NT2/D1 (cell line): ENCODE results near the gene TGFA.

Source experiments
- DNase-seq: peaks from one replicate; pipeline ENCODE4 v3.0.0-alpha.2; 2011; ENCODE audit warnings: low read depth, low spot score
- H3K27me3 ChIP-seq: 2 replicates; pipeline ENCODE4 v1.6.0; 2011; ENCODE audit warnings: mild to moderate bottlenecking; ENCODE audit not compliant: insufficient read length, insufficient read depth
- H3K36me3 ChIP-seq: 2 replicates; pipeline ENCODE4 v1.6.1; 2011; ENCODE audit warnings: mild to moderate bottlenecking, low read length, mixed read lengths; ENCODE audit not compliant: insufficient read depth, insufficient read length
- H3K4me1 ChIP-seq: 2 replicates; pipeline ENCODE4 v1.5.1; 2011; ENCODE audit not compliant: insufficient read depth, insufficient read length
- H3K4me3 ChIP-seq: 2 replicates; pipeline ENCODE4 v1.5.1; 2011; ENCODE audit warnings: low read depth; ENCODE audit not compliant: insufficient read length
- H3K9ac ChIP-seq: 2 replicates; pipeline ENCODE4 v1.6.0; 2011; ENCODE audit warnings: low read depth; ENCODE audit not compliant: insufficient read length
- H3K9me3 ChIP-seq: 2 replicates; pipeline ENCODE4 v1.5.1; 2011; ENCODE audit warnings: mild to moderate bottlenecking, low read length; ENCODE audit not compliant: insufficient read depth
- SUZ12 ChIP-seq: IDR thresholded peaks from 2 replicates; pipeline ENCODE4 v1.6.1; 2011; ENCODE audit not compliant: insufficient read length, insufficient read depth; ENCODE audit errors: extremely low read depth
- YY1 ChIP-seq: IDR thresholded peaks from 2 replicates; pipeline ENCODE4 v1.6.1; 2011; ENCODE audit not compliant: insufficient read length, insufficient read depth
- ZNF274 ChIP-seq: IDR thresholded peaks from 2 replicates; pipeline ENCODE4 v1.6.1; 2011; ENCODE audit warnings: mild to moderate bottlenecking, low read depth, low read length

TGFA gene

DNA sequence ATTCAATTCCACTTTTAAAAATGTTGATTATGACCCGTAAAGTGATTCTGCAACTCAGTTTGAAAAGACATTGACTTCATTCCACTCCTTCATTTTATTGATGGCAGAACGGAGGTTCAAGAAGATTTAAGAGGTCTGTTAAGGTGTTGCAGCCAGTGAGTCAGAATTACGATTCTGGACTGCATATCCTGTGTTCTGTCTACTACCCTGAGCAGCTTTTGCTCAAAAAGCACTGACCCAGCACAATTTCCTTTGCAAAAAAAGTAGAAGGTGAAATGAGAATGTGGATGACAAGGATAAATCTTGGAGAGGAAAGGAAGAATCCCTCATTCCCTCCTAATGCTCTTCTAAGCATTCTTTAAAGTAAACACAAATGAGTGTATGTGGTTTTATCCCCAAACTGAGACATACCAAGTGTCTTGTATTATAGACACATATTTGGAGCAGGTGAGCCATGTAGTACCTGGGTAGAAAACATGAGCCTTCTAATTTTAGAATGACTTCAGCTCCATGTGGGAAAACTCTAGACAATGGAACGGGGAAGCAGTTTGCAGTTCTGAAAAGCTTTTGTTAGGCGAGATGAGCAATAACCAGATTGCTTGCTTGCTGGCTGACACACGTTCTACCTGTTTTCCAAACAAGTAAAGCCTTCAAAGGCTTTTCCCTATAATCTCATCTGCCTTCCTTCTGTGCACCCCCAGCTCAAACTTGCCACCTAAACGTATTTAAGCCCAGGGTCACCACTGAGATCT lies 44.7 kb downstream of the TGFA start:
- H3K9ac ChIP-seq: no peak overlapping the region
- no peak for DNase-seq
- TF ChIP-seq ZNF274 (no peak), YY1 (no peak), SUZ12 (no peak)
- H3K4me1 ChIP-seq: no peaks in the 10 kb centered on the region
- H3K27me3 ChIP-seq: no peaks in the 10 kb centered on the region
- no peaks in the 10 kb centered on the region for H3K9me3 ChIP-seq
- H3K36me3 ChIP-seq: no peaks in the 10 kb centered on the region
- no peak overlapping the region for H3K4me3 ChIP-seq

- H3K9ac ChIP-seq: no peak overlapping the region
- no peak for DNase-seq
Measured at GRCh38 chr2:70505613-70506391, 47.8 kb downstream of the TGFA start.

DNA sequence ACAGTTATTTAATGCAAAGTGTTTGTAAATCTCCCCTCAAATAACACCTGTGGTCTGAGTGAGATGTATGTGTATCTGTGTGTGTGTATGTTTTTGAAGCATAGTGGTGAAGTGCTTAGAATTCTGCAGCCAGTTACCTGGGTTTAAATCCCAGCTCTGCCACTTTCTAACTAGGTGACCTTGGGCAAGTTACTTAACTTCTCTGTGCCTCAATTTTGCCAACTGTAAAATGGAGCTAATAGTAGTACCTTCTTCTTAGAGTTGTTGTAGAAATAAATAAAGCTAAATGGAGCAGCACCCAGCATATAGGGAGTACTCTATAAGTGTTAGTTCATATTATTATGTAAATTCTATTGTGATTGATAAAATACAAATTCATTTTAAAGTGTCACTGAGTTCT lies 48.9 kb downstream of the TGFA start:
- Histone ChIP-seq H3K27me3 (no peaks in the 10 kb centered on the region), H3K36me3 (no peaks in the 10 kb centered on the region), H3K9ac (no peak overlapping the region), H3K4me1 (no peaks in the 10 kb centered on the region), H3K9me3 (no peaks in the 10 kb centered on the region), H3K4me3 (no peak overlapping the region)
- TF ChIP-seq YY1: no peak
- TF ChIP-seq SUZ12: no peak
- TF ChIP-seq ZNF274: no peak
- no peak for DNase-seq

More at GRCh38 chr2:70505613-70506391, 47.8 kb downstream of the TGFA start:
- no peaks in the 10 kb centered on the region for H3K4me1 ChIP-seq
- H3K4me3 ChIP-seq: no peak overlapping the region
- H3K36me3 ChIP-seq: no peaks in the 10 kb centered on the region
- H3K27me3 ChIP-seq: no peaks in the 10 kb centered on the region
- TF ChIP-seq YY1 (no peak), SUZ12 (no peak), ZNF274 (no peak)
- no peaks in the 10 kb centered on the region for H3K9me3 ChIP-seq

DNA sequence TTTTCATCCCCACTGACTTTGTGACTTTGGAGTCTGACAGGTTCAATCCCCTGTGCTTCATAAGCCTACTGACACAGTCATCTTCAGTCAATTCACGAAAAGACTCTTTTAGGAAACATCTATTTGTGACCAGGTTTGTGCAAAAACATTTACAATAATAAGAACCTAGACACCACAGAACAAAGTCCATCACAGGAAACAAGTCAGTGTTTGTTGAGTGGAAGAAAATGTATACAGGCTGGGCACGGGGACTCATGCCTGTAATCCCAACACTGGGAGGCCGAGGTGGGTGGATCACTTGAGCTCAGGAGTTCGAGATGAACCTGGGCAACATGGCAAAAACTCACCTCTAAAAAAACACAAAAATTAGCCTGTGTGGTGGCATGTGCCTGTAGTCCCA lies 49.7 kb downstream of the TGFA start:
- no peak for DNase-seq
- H3K36me3 ChIP-seq: no peaks in the 10 kb centered on the region
- no peak overlapping the region for H3K4me3 ChIP-seq
- no peak overlapping the region for H3K9ac ChIP-seq
- H3K4me1 ChIP-seq: no peaks in the 10 kb centered on the region
- H3K9me3 ChIP-seq: no peaks in the 10 kb centered on the region; the same call in 1 of the 2 replicates
- TF ChIP-seq SUZ12: no peak
- TF ChIP-seq ZNF274: no peak
- no peak for TF ChIP-seq YY1
- H3K27me3 ChIP-seq: no peaks in the 10 kb centered on the region

- TF ChIP-seq ZNF274 (no peak), YY1 (no peak), SUZ12 (no peak)
- no peak for DNase-seq
- Histone ChIP-seq H3K4me1 (no peaks in the 10 kb centered on the region), H3K9me3 (no peaks in the 10 kb centered on the region; the same call in 1 of the 2 replicates), H3K4me3 (no peak overlapping the region), H3K9ac (no peak overlapping the region), H3K36me3 (no peaks in the 10 kb centered on the region), H3K27me3 (no peaks in the 10 kb centered on the region)
Measured at GRCh38 chr2:70501728-70502127, 51.9 kb downstream of the TGFA start.

DNA sequence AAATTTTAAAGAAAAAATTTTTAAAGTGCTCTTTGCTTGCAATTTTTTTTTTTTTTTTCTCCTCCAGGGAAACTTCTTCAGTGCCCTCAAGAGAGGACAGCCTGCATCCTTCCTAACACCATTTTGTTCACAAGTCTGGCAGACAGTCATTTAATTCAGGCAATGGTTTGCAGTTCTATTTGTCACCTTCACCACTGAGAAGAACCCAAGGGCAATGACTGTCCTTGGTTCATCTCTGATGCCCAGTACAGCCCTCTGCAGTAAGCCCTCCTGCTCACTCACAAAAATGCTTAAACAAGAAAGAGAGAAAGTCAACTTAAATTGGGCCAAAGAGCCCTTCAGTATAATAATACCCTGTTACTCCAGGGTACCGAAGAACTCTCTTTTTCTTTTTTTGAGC lies 52.4 kb downstream of the TGFA start:
- Histone ChIP-seq H3K4me1 (no peaks in the 10 kb centered on the region), H3K9me3 (no peaks in the 10 kb centered on the region; the same call in 1 of the 2 replicates), H3K9ac (no peak overlapping the region), H3K27me3 (no peaks in the 10 kb centered on the region), H3K36me3 (no peaks in the 10 kb centered on the region), H3K4me3 (no peak overlapping the region)
- TF ChIP-seq ZNF274 (no peak), SUZ12 (no peak)
- no peak for DNase-seq

GRCh38 chr2:70499253-70499652 lies 54.4 kb downstream of the TGFA start:
- no peak overlapping the region for H3K4me3 ChIP-seq

More at GRCh38 chr2:70499253-70499652, 54.4 kb downstream of the TGFA start:
- Histone ChIP-seq H3K9me3 (no peaks in the 10 kb centered on the region; the same call in 1 of the 2 replicates), H3K36me3 (no peaks in the 10 kb centered on the region), H3K4me1 (no peaks in the 10 kb centered on the region), H3K27me3 (no peaks in the 10 kb centered on the region), H3K9ac (no peak overlapping the region)
- no peak for TF ChIP-seq ZNF274
- TF ChIP-seq SUZ12: no peak
- no peak for TF ChIP-seq YY1
- no peak for DNase-seq
